ENCODE data around the gene MAP4K3.

Gene MAP4K3

DNA sequence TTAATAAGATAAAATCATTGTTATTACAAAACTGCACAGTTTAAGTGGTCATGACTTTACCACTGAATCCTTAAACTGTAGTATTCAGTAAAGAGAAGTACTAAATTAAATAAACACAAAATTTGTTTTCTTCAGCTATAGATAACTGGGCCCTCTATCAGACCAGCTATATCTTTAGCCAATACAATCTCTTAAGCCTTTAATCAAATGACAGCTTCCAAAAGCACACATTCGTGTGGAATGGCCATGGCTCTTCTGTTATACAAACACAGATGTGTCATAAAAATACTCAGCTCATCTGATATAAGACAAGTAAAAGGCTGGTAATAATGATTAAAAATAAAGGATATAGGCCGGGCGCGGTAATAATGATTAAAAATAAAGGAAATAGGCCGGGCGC is 135.7 kb downstream of the MAP4K3 start:
- TF ChIP-seq, protein P1, sequence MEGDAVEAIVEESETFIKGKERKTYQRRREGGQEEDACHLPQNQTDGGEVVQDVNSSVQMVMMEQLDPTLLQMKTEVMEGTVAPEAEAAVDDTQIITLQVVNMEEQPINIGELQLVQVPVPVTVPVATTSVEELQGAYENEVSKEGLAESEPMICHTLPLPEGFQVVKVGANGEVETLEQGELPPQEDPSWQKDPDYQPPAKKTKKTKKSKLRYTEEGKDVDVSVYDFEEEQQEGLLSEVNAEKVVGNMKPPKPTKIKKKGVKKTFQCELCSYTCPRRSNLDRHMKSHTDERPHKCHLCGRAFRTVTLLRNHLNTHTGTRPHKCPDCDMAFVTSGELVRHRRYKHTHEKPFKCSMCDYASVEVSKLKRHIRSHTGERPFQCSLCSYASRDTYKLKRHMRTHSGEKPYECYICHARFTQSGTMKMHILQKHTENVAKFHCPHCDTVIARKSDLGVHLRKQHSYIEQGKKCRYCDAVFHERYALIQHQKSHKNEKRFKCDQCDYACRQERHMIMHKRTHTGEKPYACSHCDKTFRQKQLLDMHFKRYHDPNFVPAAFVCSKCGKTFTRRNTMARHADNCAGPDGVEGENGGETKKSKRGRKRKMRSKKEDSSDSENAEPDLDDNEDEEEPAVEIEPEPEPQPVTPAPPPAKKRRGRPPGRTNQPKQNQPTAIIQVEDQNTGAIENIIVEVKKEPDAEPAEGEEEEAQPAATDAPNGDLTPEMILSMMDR (IDR thresholded peaks at IDR 0.05; ENCODE audit: low read depth, low read length), result no peak

GRCh38 chr2:39300044-39300978 is 136.8 kb downstream of the MAP4K3 start:
- in situ Hi-C loops (cut with HindIII; ENCODE audit: low sequenced_read_pairs), result no loop called here
- DNase-seq (ENCODE audit: low read depth, low spot score), result no peak
- H3K4me3 ChIP-seq (ENCODE audit: low read depth, low read length), result no peak overlapping the region
- TF ChIP-seq, protein P1 (IDR thresholded peaks at IDR 0.05; ENCODE audit: low read depth, low read length), result no peak

More for the DNA sequence above, 135.7 kb downstream of the MAP4K3 start:
- no peak for DNase-seq (ENCODE audit: low read depth, low spot score)
- H3K4me3 ChIP-seq (ENCODE audit: low read depth, low read length), result no peak overlapping the region
- in situ Hi-C loops (cut with HindIII; ENCODE audit: low sequenced_read_pairs), result no loop called here

GRCh38 chr2:39290433-39290832 is 146.7 kb downstream of the MAP4K3 start:
- in situ Hi-C loops (cut with HindIII; ENCODE audit: low sequenced_read_pairs), result no loop called here
- DNase-seq (ENCODE audit: low read depth, low spot score), result no peak
- H3K4me3 ChIP-seq (ENCODE audit: low read depth, low read length), result no peak overlapping the region
- TF ChIP-seq, protein P1 (IDR thresholded peaks at IDR 0.05; ENCODE audit: low read depth, low read length), result no peak

DNA sequence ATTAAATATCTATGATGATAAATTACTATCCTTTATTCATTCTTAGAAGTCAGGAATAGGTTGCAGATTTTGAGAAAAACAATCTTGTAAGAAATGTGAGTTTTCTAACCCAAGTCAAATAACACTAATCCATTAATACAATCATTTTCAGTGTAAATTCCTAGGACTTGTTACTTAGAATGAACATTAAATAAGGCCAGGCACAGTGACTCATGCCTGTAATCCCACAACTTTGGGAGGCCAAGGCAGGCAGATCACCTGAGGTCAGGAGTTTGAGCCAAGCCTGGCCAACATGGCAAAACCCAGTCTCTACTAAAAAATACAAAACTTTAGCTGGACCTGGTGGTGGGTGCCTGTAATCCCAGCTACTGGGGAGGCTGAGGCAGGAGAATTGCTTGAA is 147.5 kb downstream of the MAP4K3 start:
- TF ChIP-seq, protein P1 (IDR thresholded peaks at IDR 0.05; ENCODE audit: low read depth, low read length), result no peak
- peak; percentile 32 for DNase-seq (ENCODE audit: low read depth, low spot score)
- in situ Hi-C loops (cut with HindIII; ENCODE audit: low sequenced_read_pairs), result no loop called here
- no peak overlapping the region for H3K4me3 ChIP-seq (ENCODE audit: low read depth, low read length)

DNA sequence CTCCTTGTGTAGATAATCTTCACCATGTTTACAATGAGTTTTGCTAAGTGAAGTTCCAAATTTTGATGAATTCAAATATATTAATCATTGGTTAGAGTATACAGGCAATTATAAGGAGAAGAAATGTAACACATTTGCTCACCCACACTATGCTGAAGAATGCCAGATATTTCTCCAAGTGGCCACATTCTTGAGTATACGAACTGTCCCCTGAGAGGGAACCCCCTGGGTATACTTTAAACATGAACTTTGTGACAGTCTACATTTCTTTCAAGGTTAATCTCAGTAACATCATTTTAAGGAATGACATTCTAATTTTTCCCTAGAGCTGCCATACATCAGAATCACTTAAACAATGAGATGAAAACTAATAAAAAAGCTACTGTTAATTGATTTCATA is 153.5 kb downstream of the MAP4K3 start:
- no peak overlapping the region for H3K4me3 ChIP-seq (ENCODE audit: low read depth, low read length)
- TF ChIP-seq, protein P1 (IDR thresholded peaks at IDR 0.05; ENCODE audit: low read depth, low read length), result no peak
- DNase-seq (ENCODE audit: low read depth, low spot score), result no peak
- in situ Hi-C loops (cut with HindIII; ENCODE audit: low sequenced_read_pairs), result no loop called here

GRCh38 chr2:39281391-39281790 is 155.7 kb downstream of the MAP4K3 start:
- no peak overlapping the region for H3K4me3 ChIP-seq (ENCODE audit: low read depth, low read length)
- in situ Hi-C loops (cut with HindIII; ENCODE audit: low sequenced_read_pairs), result no loop called here
- DNase-seq (ENCODE audit: low read depth, low spot score), result no peak
- TF ChIP-seq, protein P1 (IDR thresholded peaks at IDR 0.05; ENCODE audit: low read depth, low read length), result no peak

All from astrocyte of the spinal cord (primary cell).